Prostate gland (tissue), 2 donors: ENCODE measurements around the gene CAMK2D.

Experiments
- POLR2A ChIP-seq: fragments of 450-650 bp; IDR thresholded peaks from one replicate; pipeline ENCODE4 v1.6.1; 2016; ENCODE audit warnings: antibody characterized with exemption, mild to moderate bottlenecking
- TF ChIP-seq, protein P1 (sequence below), 4 experiments: fragments of 200-600 bp in 2 of 4; fragments of 450-650 bp in 2 of 4; sonication (generic) in 2 of 4; IDR thresholded peaks; 1 replicate in 3 of 4; 2 replicates in 1 of 4; pipeline ENCODE4 v1.5.1; 2016 to 2019; ENCODE audit warnings: antibody characterized with exemption in 4 of 4, mild to moderate bottlenecking in 2 of 4, moderate library complexity in 2 of 4

GRCh38 chr4:113711883-113712662 lies 49.5 kb downstream of the CAMK2D start:
- TF ChIP-seq, protein P1, sequence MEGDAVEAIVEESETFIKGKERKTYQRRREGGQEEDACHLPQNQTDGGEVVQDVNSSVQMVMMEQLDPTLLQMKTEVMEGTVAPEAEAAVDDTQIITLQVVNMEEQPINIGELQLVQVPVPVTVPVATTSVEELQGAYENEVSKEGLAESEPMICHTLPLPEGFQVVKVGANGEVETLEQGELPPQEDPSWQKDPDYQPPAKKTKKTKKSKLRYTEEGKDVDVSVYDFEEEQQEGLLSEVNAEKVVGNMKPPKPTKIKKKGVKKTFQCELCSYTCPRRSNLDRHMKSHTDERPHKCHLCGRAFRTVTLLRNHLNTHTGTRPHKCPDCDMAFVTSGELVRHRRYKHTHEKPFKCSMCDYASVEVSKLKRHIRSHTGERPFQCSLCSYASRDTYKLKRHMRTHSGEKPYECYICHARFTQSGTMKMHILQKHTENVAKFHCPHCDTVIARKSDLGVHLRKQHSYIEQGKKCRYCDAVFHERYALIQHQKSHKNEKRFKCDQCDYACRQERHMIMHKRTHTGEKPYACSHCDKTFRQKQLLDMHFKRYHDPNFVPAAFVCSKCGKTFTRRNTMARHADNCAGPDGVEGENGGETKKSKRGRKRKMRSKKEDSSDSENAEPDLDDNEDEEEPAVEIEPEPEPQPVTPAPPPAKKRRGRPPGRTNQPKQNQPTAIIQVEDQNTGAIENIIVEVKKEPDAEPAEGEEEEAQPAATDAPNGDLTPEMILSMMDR (IDR thresholded peaks at IDR 0.05), result no peak
- TF ChIP-seq POLR2A, result no peak
